ENCODE results near the gene NPSR1. TPM values are rescaled to one million over a fixed set of nuclear protein-coding genes. Genes with fewer than 3 reads are reported as not detected.

NPSR1 gene
- total and polyA plus RNA-seq, 2 experiments from 2014 or later, result not detected

GRCh38 chr7:34747867-34748727, 90.1 kb downstream of the NPSR1 start:
- Histone ChIP-seq H3K9me2 (replicated peaks; ENCODE audit: insufficient read depth) (no peaks in the 10 kb centered on the region), H3K27me3 (no peaks in the 10 kb centered on the region), H3K4me2 (peak overlapping the region; percentile 42), H2AFZ (no peak overlapping the region), H3K36me3 (replicated peaks; ENCODE audit: insufficient read depth, low read depth) (no peaks in the 10 kb centered on the region), H3K4me1 (ENCODE audit: insufficient read depth) (peaks cover 22% of the 10 kb centered on the region), H3K9me3 (ENCODE audit: low read depth) (no peaks in the 10 kb centered on the region), H4K20me1 (ENCODE audit: insufficient read depth, poor library complexity, severe bottlenecking) (no peaks in the 10 kb centered on the region), H3K79me2 (no peaks in the 10 kb centered on the region), H3K4me3 (no peak overlapping the region), H3K27ac (peak overlapping the region; percentile 69)
- peak; percentile 81 for DNase-seq (ENCODE audit: low spot score)
- WGBS (ENCODE audit: low lambda C conversion rate, missing lambda C conversion rate), result 57% methylated on average over 8 of the region's 8 CpGs
- no peak for TF ChIP-seq EZH2 (IDR thresholded peaks at IDR 0.05; ENCODE audit: borderline replicate concordance)
- no peak for TF ChIP-seq EZH2phosphoT487 (IDR thresholded peaks at IDR 0.05; ENCODE audit: low read depth, severe bottlenecking, unreplicated experiment)

- H4K20me1 ChIP-seq (ENCODE audit: insufficient read depth, poor library complexity, severe bottlenecking), result no peaks in the 10 kb centered on the region
- 88% methylated on average over 2 of the region's 2 CpGs for WGBS (ENCODE audit: low lambda C conversion rate, missing lambda C conversion rate)
- H3K27me3 ChIP-seq, result no peaks in the 10 kb centered on the region
- no peak overlapping the region for H3K4me2 ChIP-seq
- no peak for TF ChIP-seq EZH2phosphoT487 (IDR thresholded peaks at IDR 0.05; ENCODE audit: low read depth, severe bottlenecking, unreplicated experiment)
- no peak for TF ChIP-seq CTCF (IDR thresholded peaks at IDR 0.05; ENCODE audit: poor library complexity)
- no peak for TF ChIP-seq EZH2 (IDR thresholded peaks at IDR 0.05; ENCODE audit: borderline replicate concordance)
- H3K36me3 ChIP-seq (replicated peaks; ENCODE audit: insufficient read depth, low read depth), result no peaks in the 10 kb centered on the region
- H3K9me3 ChIP-seq (ENCODE audit: low read depth), result no peaks in the 10 kb centered on the region
- peak overlapping the region; percentile 69 for H3K27ac ChIP-seq
- no peak for DNase-seq (ENCODE audit: low spot score)
- H3K4me3 ChIP-seq, result no peak overlapping the region
- no peak overlapping the region for H2AFZ ChIP-seq
- no peaks in the 10 kb centered on the region for H3K79me2 ChIP-seq
- H3K4me1 ChIP-seq (ENCODE audit: insufficient read depth), result peaks cover 22% of the 10 kb centered on the region
- H3K9me2 ChIP-seq (replicated peaks; ENCODE audit: insufficient read depth), result no peaks in the 10 kb centered on the region
Observed at GRCh38 chr7:34748728-34749089, 90.7 kb downstream of the NPSR1 start.

- no peak overlapping the region for H3K4me2 ChIP-seq
- WGBS (ENCODE audit: low lambda C conversion rate, missing lambda C conversion rate), result 86% methylated on average over 2 of the region's 2 CpGs
- peaks cover 22% of the 10 kb centered on the region for H3K4me1 ChIP-seq (ENCODE audit: insufficient read depth)
- H3K27me3 ChIP-seq, result no peaks in the 10 kb centered on the region
- H3K9me2 ChIP-seq (replicated peaks; ENCODE audit: insufficient read depth), result no peaks in the 10 kb centered on the region
- H4K20me1 ChIP-seq (ENCODE audit: insufficient read depth, poor library complexity, severe bottlenecking), result no peaks in the 10 kb centered on the region
- H3K4me3 ChIP-seq, result no peak overlapping the region
- H3K27ac ChIP-seq, result peak overlapping the region; percentile 69
- TF ChIP-seq EZH2 (IDR thresholded peaks at IDR 0.05; ENCODE audit: borderline replicate concordance), result no peak
- TF ChIP-seq EZH2phosphoT487 (IDR thresholded peaks at IDR 0.05; ENCODE audit: low read depth, severe bottlenecking, unreplicated experiment), result no peak
- TF ChIP-seq CTCF (IDR thresholded peaks at IDR 0.05; ENCODE audit: poor library complexity), result no peak
- no peak overlapping the region for H2AFZ ChIP-seq
- no peaks in the 10 kb centered on the region for H3K9me3 ChIP-seq (ENCODE audit: low read depth)
- DNase-seq (ENCODE audit: low spot score), result no peak
- H3K36me3 ChIP-seq (replicated peaks; ENCODE audit: insufficient read depth, low read depth), result no peaks in the 10 kb centered on the region
- H3K79me2 ChIP-seq, result no peaks in the 10 kb centered on the region
Observed at GRCh38 chr7:34749446-34749845, 91.4 kb downstream of the NPSR1 start.

- Histone ChIP-seq H3K36me3 (replicated peaks; ENCODE audit: insufficient read depth, low read depth) (no peaks in the 10 kb centered on the region), H4K20me1 (ENCODE audit: insufficient read depth, poor library complexity, severe bottlenecking) (no peaks in the 10 kb centered on the region), H3K9me2 (replicated peaks; ENCODE audit: insufficient read depth) (no peaks in the 10 kb centered on the region), H2AFZ (no peak overlapping the region), H3K27ac (no peak overlapping the region), H3K27me3 (no peaks in the 10 kb centered on the region), H3K4me2 (no peak overlapping the region), H3K4me3 (no peak overlapping the region), H3K79me2 (no peaks in the 10 kb centered on the region), H3K9me3 (ENCODE audit: low read depth) (no peaks in the 10 kb centered on the region), H3K4me1 (ENCODE audit: insufficient read depth) (peaks cover 22% of the 10 kb centered on the region)
- no peak for DNase-seq (ENCODE audit: low spot score)
- WGBS (ENCODE audit: low lambda C conversion rate, missing lambda C conversion rate), result 88% methylated on average over 8 of the region's 8 CpGs
- TF ChIP-seq EZH2phosphoT487 (IDR thresholded peaks at IDR 0.05; ENCODE audit: low read depth, severe bottlenecking, unreplicated experiment), result no peak
- no peak for TF ChIP-seq CTCF (IDR thresholded peaks at IDR 0.05; ENCODE audit: poor library complexity)
- TF ChIP-seq EZH2 (IDR thresholded peaks at IDR 0.05; ENCODE audit: borderline replicate concordance), result no peak
Observed at GRCh38 chr7:34750209-34750608, 92.2 kb downstream of the NPSR1 start.

All from hepatocyte (in vitro differentiated cells).